Measurements from ENCODE around the gene LPP. TPM values are rescaled to one million over a fixed set of nuclear protein-coding genes. Genes with fewer than 3 reads are reported as not detected.

Gene LPP
- total RNA-seq, 1 experiment from 2014 or later: 264 TPM

GRCh38 chr3:188807006-188807405 is 653.0 kb downstream of the LPP start:
- Mint-ChIP-seq H3K9me3 (ENCODE audit: low read depth, unreplicated experiment) (peaks cover 16% of the 10 kb centered on the region), H3K4me1 (ENCODE audit: low read depth, unreplicated experiment) (no peaks in the 10 kb centered on the region), H3K27me3 (ENCODE audit: unreplicated experiment) (no peaks in the 10 kb centered on the region), H3K4me3 (ENCODE audit: low read depth, unreplicated experiment) (no peak overlapping the region), H3K36me3 (ENCODE audit: insufficient read depth, unreplicated experiment) (peaks cover 5% of the 10 kb centered on the region), H3K27ac (ENCODE audit: unreplicated experiment) (no peak overlapping the region)
- CTCF ChIA-PET: no interaction called here
- TF ChIP-seq CTCF (IDR thresholded peaks at IDR 0.05; ENCODE audit: unreplicated experiment): no peak
- intact Hi-C loops (cut with micrococcal nuclease; ENCODE audit: unreplicated experiment): no loop called here
- BruUV-seq (replicated peaks): no TSS peak
- DNase-seq: no peak

- Mint-ChIP-seq H3K9me3 (ENCODE audit: low read depth, unreplicated experiment) (peaks cover 10% of the 10 kb centered on the region), H3K4me3 (ENCODE audit: low read depth, unreplicated experiment) (no peak overlapping the region), H3K36me3 (ENCODE audit: insufficient read depth, unreplicated experiment) (peaks cover under 1% of the 10 kb centered on the region), H3K4me1 (ENCODE audit: low read depth, unreplicated experiment) (peaks cover 6% of the 10 kb centered on the region), H3K27ac (ENCODE audit: unreplicated experiment) (no peak overlapping the region), H3K27me3 (ENCODE audit: unreplicated experiment) (no peaks in the 10 kb centered on the region)
- TF ChIP-seq CTCF (IDR thresholded peaks at IDR 0.05; ENCODE audit: unreplicated experiment): no peak
- intact Hi-C loops (cut with micrococcal nuclease; ENCODE audit: unreplicated experiment): loop anchor here (10.0 kb wide), 1 partner anchor 1333 kb away; no protein-coding TSS in a partner anchor
- DNase-seq: no peak
- BruUV-seq (replicated peaks): no TSS peak
- CTCF ChIA-PET: no interaction called here
These were observed 658.2 kb downstream of the LPP start for GRCh38 chr3:188812198-188812597.

GRCh38 chr3:188814581-188814980 is 660.6 kb downstream of the LPP start:
- no TSS peak for BruUV-seq (replicated peaks)
- CTCF ChIA-PET: interaction anchor here (1.0 kb wide), 1 partner anchor 22 kb away, joined by 4 read pairs; no protein-coding TSS in a partner anchor
- H3K4me1 Mint-ChIP-seq (ENCODE audit: low read depth, unreplicated experiment): peaks cover 30% of the 10 kb centered on the region

GRCh38 chr3:188817103-188817934 is 663.4 kb downstream of the LPP start:
- H3K27ac Mint-ChIP-seq (ENCODE audit: unreplicated experiment): peak overlapping the region; percentile 74
- DNase-seq: peak; percentile 31
- BruUV-seq (replicated peaks): no TSS peak

More at GRCh38 chr3:188814581-188814980, 660.6 kb downstream of the LPP start:
- Mint-ChIP-seq H3K4me3 (ENCODE audit: low read depth, unreplicated experiment) (no peak overlapping the region), H3K36me3 (ENCODE audit: insufficient read depth, unreplicated experiment) (no peaks in the 10 kb centered on the region), H3K27ac (ENCODE audit: unreplicated experiment) (no peak overlapping the region), H3K9me3 (ENCODE audit: low read depth, unreplicated experiment) (no peaks in the 10 kb centered on the region), H3K27me3 (ENCODE audit: unreplicated experiment) (no peaks in the 10 kb centered on the region)
- intact Hi-C loops (cut with micrococcal nuclease; ENCODE audit: unreplicated experiment): loop anchor here (10.0 kb wide), 1 partner anchor 1330 kb away; no protein-coding TSS in a partner anchor
- DNase-seq: no peak
- no peak for TF ChIP-seq CTCF (IDR thresholded peaks at IDR 0.05; ENCODE audit: unreplicated experiment)

More at GRCh38 chr3:188817103-188817934, 663.4 kb downstream of the LPP start:
- Mint-ChIP-seq H3K4me3 (ENCODE audit: low read depth, unreplicated experiment) (peak overlapping the region; percentile 53), H3K36me3 (ENCODE audit: insufficient read depth, unreplicated experiment) (no peaks in the 10 kb centered on the region), H3K4me1 (ENCODE audit: low read depth, unreplicated experiment) (peaks cover 30% of the 10 kb centered on the region), H3K9me3 (ENCODE audit: low read depth, unreplicated experiment) (no peaks in the 10 kb centered on the region), H3K27me3 (ENCODE audit: unreplicated experiment) (no peaks in the 10 kb centered on the region)
- intact Hi-C loops (cut with micrococcal nuclease; ENCODE audit: unreplicated experiment): loop anchor here (5.0 to 10.0 kb wide), 2 partner anchors 135 to 1327 kb away; no protein-coding TSS in a partner anchor
- CTCF ChIA-PET: interaction anchor here (1.2 kb wide), 1 partner anchor 1076 kb away, joined by 3 read pairs; no protein-coding TSS in a partner anchor
- TF ChIP-seq CTCF (IDR thresholded peaks at IDR 0.05; ENCODE audit: unreplicated experiment): no peak
